GM19193 (cell line): Measurements from ENCODE around the gene RBM38.

Source experiments
- POLR2A ChIP-seq: IDR thresholded peaks from 4 replicates; pipeline ENCODE4 v1.6.1; 2011; ENCODE audit not compliant: insufficient read depth, insufficient read length; ENCODE audit errors: extremely low read depth

The RBM38 gene

DNA sequence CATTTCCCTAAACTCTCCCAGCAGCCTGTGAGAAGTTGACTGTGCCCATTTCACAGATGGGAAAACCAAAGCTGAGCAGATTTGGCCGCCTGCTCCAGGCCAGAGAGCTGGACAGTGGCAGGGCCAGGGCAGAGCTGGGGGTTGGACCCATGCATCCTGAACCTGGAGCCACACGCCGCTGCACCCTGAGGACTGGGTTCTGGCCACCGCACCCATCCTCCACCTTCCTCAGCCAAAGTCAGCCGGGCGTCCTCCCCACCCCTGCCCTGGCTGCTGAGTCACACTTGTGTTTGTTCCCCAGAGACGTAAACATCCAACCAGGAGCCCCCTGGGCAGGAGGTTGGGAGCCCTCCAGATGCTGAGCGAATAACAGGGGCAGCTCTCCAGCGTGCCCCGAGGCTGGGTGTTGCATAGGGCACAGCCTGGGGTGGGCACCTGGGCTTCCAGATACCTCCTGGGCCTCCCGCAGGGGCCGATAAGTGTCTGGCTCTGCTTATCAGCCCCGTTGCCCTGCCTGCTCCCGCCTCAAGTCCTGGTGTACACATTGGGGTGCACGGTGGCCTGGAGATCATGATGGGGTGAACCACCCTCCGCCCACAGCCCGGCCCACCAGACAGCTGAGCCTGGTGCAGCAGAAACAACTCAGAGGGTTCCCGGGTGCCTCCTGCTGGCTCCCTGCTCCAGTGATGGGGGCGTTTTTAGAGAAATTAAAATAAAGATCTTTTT is 23.8 kb downstream of the RBM38 start:
- no peak for TF ChIP-seq POLR2A

- no peak for TF ChIP-seq POLR2A
These were observed 24.6 kb downstream of the RBM38 start for GRCh38 chr20:57415771-57416170.

- TF ChIP-seq POLR2A: no peak
These were observed 25.3 kb downstream of the RBM38 start for GRCh38 chr20:57416296-57417022.

- TF ChIP-seq POLR2A: no peak
These were observed 26.0 kb downstream of the RBM38 start for GRCh38 chr20:57417051-57417689.

GRCh38 chr20:57417830-57418780 is 26.9 kb downstream of the RBM38 start:
- TF ChIP-seq POLR2A: no peak

- no peak for TF ChIP-seq POLR2A
These were observed 29.5 kb downstream of the RBM38 start for GRCh38 chr20:57420571-57421252.

- TF ChIP-seq POLR2A: no peak
These were observed 30.3 kb downstream of the RBM38 start for GRCh38 chr20:57421253-57422220.

GRCh38 chr20:57422254-57422653 is 31.1 kb downstream of the RBM38 start:
- TF ChIP-seq POLR2A: no peak

GRCh38 chr20:57425150-57426013 is 34.2 kb downstream of the RBM38 start:
- TF ChIP-seq POLR2A: no peak

GRCh38 chr20:57426271-57426689 is 35.1 kb downstream of the RBM38 start:
- no peak for TF ChIP-seq POLR2A

DNA sequence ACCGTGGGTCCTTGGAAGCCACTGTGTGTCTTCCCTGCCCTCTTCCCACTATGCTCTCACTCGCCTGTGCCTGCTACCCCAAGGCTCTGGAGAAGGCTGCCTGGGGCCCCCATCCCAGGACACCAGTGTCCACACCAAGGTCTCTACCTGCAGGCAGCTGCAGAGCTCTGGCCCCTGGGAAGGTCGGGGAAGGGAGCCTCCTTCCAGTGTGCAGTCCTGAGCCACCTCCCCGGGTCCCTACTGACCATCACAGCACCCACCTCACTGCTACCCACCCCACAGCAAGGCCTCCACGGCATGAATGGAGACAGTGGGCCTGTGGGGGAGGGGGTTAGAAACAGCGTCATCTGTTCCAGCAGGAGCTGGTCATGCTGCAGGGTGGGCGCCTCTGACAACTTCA is 35.6 kb downstream of the RBM38 start:
- TF ChIP-seq POLR2A: no peak
